GM12878 (cell line): ENCODE measurements around the gene DAD1.

Experiments
- ATF3 ChIP-seq: IDR thresholded peaks from 2 replicates; pipeline ENCODE4 v1.6.1; 2011; ENCODE audit warnings: low read depth, mild to moderate bottlenecking, low read length, moderate library complexity, borderline replicate concordance; ENCODE audit errors: extremely low read depth
- CBFB ChIP-seq: IDR thresholded peaks from 2 replicates; pipeline ENCODE4 v1.6.1; 2016; ENCODE audit warnings: antibody characterized with exemption, low read depth
- CUX1 ChIP-seq: IDR thresholded peaks from 2 replicates; pipeline ENCODE4 v1.6.1; 2012; ENCODE audit warnings: improper control_type of control experiment, low read depth, low read length; ENCODE audit not compliant: insufficient replicate concordance
- EZH2 ChIP-seq: IDR thresholded peaks from 2 replicates; pipeline ENCODE4 v1.6.1; 2012; ENCODE audit warnings: low read depth, mild to moderate bottlenecking, control low read depth, inconsistent platforms, low read length, borderline replicate concordance; ENCODE audit not compliant: control insufficient read depth
- HDAC6 ChIP-seq: fragments of 200-600 bp; sonication (generic); IDR thresholded peaks from one replicate; pipeline ENCODE4 v1.8.0; 2017; ENCODE audit warnings: antibody characterized with exemption; ENCODE audit not compliant: unreplicated experiment
- LARP7 ChIP-seq: fragments of 450-650 bp; IDR thresholded peaks from 2 replicates; pipeline ENCODE4 v1.6.1; 2017; ENCODE audit warnings: mild to moderate bottlenecking
- NFYB ChIP-seq: IDR thresholded peaks from 2 replicates; pipeline ENCODE4 v1.6.1; 2011; ENCODE audit warnings: low read depth, mild to moderate bottlenecking, low read length, improper control_type of control experiment, moderate library complexity; ENCODE audit not compliant: insufficient read depth
- POLR2A ChIP-seq: IDR thresholded peaks from 2 replicates; pipeline ENCODE4 v1.6.1; 2011; ENCODE audit warnings: low read depth, mild to moderate bottlenecking, low read length
- TCF12 ChIP-seq: IDR thresholded peaks from 2 replicates; pipeline ENCODE4 v1.6.1; 2011; ENCODE audit warnings: low read depth, mild to moderate bottlenecking, low read length
- USF1 ChIP-seq: IDR thresholded peaks from 2 replicates; pipeline ENCODE4 v1.6.1; 2011; ENCODE audit warnings: borderline replicate concordance, low read depth, mild to moderate bottlenecking, moderate library complexity, mixed read lengths, low read length; ENCODE audit not compliant: insufficient read depth; ENCODE audit errors: extremely low read length
- TF ChIP-seq, protein P1 (sequence below), 3 experiments: IDR thresholded peaks in 2 of 3; conservative IDR thresholded peaks in 1 of 3; 2 replicates each; pipeline ENCODE4 v1.5.1; 2011; ENCODE audit warnings: low read depth in 3 of 3, low read length in 3 of 3, mild to moderate bottlenecking in 3 of 3, control low read depth in 2 of 3, moderate library complexity in 2 of 3, inconsistent platforms in 1 of 3, mixed read lengths in 1 of 3; ENCODE audit not compliant: control insufficient read depth in 2 of 3, insufficient read depth in 1 of 3; ENCODE audit errors: extremely low read depth in 1 of 3

GRCh38 chr14:22564463-22564862 lies 24.6 kb downstream of the DAD1 start:
- TF ChIP-seq POLR2A (no peak), EZH2 (no peak), NFYB (no peak), TCF12 (no peak), CUX1 (no peak), USF1 (no peak), ATF3 (no peak), CBFB (no peak), LARP7 (no peak), HDAC6 (no peak)
- TF ChIP-seq, protein P1, sequence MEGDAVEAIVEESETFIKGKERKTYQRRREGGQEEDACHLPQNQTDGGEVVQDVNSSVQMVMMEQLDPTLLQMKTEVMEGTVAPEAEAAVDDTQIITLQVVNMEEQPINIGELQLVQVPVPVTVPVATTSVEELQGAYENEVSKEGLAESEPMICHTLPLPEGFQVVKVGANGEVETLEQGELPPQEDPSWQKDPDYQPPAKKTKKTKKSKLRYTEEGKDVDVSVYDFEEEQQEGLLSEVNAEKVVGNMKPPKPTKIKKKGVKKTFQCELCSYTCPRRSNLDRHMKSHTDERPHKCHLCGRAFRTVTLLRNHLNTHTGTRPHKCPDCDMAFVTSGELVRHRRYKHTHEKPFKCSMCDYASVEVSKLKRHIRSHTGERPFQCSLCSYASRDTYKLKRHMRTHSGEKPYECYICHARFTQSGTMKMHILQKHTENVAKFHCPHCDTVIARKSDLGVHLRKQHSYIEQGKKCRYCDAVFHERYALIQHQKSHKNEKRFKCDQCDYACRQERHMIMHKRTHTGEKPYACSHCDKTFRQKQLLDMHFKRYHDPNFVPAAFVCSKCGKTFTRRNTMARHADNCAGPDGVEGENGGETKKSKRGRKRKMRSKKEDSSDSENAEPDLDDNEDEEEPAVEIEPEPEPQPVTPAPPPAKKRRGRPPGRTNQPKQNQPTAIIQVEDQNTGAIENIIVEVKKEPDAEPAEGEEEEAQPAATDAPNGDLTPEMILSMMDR (IDR thresholded peaks at IDR 0.05 in 2 of 3, conservative IDR thresholded peaks at IDR 0.05 in 1 of 3; ENCODE audit: control insufficient read depth in 2 of 3, extremely low read depth in 1 of 3, insufficient read depth in 1 of 3, low read depth in 3 of 3, low read length in 3 of 3): no peak
